Right ventricle myocardium superior (tissue), 1 donor: Measurements from ENCODE around the gene MCFD2. TPM values are rescaled to one million over a fixed set of nuclear protein-coding genes. Genes with fewer than 3 reads are reported as not detected.
A peak's percentile ranks its signal among the peaks of the same experiment; 100 is the strongest.
"Not testable (repeated sequence)": the region's sequence is repeated elsewhere in the genome, so short reads cannot be mapped to it uniquely, and the experiment has no call there.

Source experiments
- ATAC-seq: fragments of 200-7000 bp; cut with Tn5 transposase; one replicate; pipeline ENCODE4 v1.9.1; 2020; ENCODE audit warnings: mild to moderate bottlenecking; ENCODE audit not compliant: poor library complexity
- DNase-seq: peaks from one replicate; pipeline ENCODE4 v3.0.0-alpha.2; 2020
- intact Hi-C: fragments of 100-400 bp; cut with DNase I; formaldehyde crosslinking; loops from one replicate; pipeline ENCODE4 v1.11.2; 2022
- total RNA-seq: library from RNA; stranded (reverse); fragmentation: NEBNext Ultra II Directional; extraction: Animal tissue kit (Norgen Biotek cat#: 25700); gene quantifications from one replicate; pipeline ENCODE4 v1.2.1, GENCODE V29; 2021
- donor health status: DM: no; HTN: yes; CAD: no; lungs with severe emphysema.

The MCFD2 gene
- total RNA-seq, 1 donor from 2014 or later, result 57.1 TPM

GRCh38 chr2:46879511-46879910 lies 36.1 kb downstream of the MCFD2 start:
- DNase-seq (no peak), ATAC-seq (no peak)
- intact Hi-C loops, result loop anchor here (5.0 kb wide), 1 partner anchor 77 kb away; no protein-coding TSS in a partner anchor

DNA sequence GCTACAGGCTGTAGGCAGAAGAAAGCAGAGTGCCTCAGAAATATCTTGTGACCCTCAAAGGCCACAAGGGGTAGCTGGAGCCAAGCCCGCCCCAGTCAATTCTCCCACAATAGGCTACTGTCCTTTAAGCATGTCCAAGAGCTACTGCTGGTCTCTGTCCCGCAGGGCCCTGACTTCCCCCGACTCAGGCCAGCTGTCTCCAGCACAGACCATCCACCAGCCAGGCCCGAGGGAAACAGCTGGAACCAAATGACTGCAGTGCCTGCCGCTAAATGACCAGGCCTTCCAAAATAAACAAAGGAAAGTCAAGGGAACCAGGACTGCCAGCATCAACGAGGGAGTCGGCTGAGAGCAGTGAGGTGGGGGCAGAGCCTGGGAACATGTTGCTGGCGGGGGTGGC lies 36.7 kb downstream of the MCFD2 start:
- peak; percentile 57 for ATAC-seq
- intact Hi-C loops, result loop anchor here (5.0 kb wide), 1 partner anchor 77 kb away; no protein-coding TSS in a partner anchor
- DNase-seq, result peak; percentile 82

DNA sequence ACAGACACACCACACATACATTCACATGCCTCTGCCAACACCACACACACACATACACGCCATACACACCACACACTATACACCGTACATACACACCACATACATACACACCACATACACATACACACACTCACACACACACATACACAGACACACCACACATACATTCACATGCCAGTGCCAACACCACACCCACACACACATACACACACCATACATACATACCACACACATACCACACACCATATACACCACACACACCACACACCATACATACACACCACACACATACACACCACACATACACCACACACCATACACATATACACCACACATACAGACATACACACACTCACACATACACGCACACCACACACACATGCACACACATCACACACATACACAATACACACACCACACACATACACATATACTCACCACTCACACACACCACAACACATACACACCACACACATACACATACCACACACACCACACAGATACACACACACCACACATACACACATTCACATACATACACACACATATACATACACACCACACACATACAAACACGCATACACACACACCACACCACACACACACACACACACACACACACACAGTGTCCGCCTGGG lies 37.2 kb downstream of the MCFD2 start:
- ATAC-seq, result no peak
- intact Hi-C loops, result loop anchor here (5.0 kb wide), 1 partner anchor 76 kb away; no protein-coding TSS in a partner anchor
- DNase-seq, result no peak

DNA sequence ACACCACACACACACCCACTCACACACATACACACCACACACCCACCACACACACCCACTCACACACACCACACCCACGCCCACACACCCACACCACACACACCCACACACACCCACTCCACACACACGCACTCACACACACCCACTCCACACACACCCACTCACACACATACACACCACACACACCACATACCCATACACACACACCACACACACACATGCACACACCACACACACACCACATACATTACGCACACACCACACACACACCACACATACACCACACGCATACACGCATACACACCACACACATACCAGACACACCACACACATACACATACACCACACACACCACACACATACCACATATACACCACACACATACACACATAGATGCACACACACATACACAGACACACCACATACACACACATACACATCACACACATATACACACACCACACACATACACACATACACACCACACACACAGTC lies 37.9 kb downstream of the MCFD2 start:
- ATAC-seq, result no peak
- no peak for DNase-seq
- intact Hi-C loops, result loop anchor here (5.0 kb wide), 1 partner anchor 75 kb away; no protein-coding TSS in a partner anchor

DNA sequence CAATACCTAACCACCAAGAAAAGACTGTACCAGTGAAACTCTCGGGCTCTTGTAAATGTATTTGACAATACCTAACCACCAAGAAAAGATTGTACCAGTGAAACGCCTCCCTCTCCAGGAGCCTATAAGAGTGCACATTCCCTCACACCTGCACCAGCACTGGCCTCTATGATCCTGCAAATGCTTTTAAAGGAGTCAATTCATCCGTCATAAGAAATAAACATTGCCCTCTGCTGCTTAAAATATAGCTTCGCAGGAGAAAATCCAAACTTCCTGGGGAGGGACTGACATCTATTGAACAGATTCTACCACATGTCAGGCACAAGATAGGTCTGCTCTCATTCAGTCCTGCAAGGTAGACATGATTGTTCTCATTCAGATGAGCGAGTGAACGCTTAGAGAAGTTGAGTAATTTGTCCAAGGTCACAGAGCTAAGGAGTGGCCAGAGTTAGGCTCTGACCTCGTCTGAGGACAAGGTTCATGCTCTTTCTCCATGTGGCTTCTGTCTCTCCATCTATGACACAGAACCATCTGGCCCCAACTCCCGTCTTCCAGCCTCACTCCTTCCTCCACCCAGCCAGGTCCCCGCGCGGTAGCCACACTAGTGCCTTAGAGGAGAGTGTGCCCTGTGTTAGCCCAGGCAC lies 38.7 kb downstream of the MCFD2 start:
- intact Hi-C loops, result loop anchor here (5.0 kb wide), 1 partner anchor 75 kb away; no protein-coding TSS in a partner anchor
- ATAC-seq (peak; percentile 69), DNase-seq (no peak)

DNA sequence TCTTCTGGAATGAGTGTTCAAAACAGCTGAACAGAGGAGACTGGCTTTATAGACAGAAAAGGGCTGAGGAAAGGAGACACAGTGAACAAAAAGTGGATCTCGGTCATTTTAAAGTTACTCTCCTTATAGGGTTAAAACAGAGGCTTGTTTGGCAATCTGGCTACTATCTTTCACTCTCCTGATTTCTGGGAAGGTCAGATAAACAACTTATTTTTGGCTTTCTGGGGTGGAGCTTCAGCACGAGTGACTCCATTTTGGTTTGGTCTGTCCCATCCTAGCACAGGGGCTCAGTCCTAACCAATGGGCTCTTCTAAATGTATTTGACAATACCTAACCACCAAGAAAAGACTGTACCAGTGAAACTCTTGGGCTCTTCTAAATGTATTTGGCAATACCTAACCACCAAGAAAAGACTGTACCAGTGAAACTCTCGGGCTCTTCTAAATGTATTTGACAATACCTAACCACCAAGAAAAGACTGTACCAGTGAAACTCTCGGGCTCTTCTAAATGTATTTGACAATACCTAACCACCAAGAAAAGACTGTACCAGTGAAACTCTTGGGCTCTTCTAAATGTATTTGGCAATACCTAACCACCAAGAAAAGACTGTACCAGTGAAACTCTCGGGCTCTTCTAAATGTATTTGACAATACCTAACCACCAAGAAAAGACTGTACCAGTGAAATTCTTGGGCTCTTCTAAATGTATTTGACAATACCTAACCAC lies 39.5 kb downstream of the MCFD2 start:
- intact Hi-C loops, result loop anchor here (5.0 kb wide), 1 partner anchor 74 kb away; no protein-coding TSS in a partner anchor
- not testable (repeated sequence) for ATAC-seq

GRCh38 chr2:46875226-46875899 lies 40.2 kb downstream of the MCFD2 start:
- no peak for DNase-seq

More for the DNA sequence above, 39.5 kb downstream of the MCFD2 start:
- not testable (repeated sequence) for DNase-seq

DNA sequence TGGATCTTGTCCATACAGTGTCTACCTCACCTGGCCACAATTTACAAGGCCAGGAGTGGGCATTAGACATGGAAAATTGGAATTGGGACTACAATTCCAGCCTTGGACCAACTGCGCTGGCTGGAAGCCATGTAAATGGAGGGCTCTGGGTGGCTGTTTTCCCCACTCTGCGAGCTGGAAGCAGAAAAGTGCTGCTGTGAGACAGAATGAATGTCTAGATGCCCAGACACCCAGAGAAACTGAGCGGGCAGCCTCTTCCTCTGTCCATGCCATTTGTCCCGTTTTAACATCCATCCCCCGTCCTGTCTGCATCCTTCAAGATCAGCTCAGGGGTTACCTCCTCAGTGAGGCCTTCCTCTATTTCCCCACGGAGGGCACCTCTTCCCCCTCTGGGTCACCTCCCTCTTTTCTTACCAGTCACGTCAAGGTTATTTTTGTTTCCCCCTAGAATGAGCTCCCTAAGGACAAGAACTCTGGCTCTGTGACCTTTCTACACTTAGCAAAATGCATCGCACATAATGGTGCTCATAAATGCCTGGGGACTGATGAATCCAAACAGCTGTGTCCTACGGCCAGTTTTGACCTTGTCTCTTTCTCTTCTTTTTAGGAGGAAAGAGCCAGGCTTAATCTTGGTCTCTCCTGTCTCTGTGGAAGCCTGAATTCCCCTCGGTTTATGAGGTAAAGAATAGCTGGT lies 41.2 kb downstream of the MCFD2 start:
- ATAC-seq (no peak), DNase-seq (no peak)
- intact Hi-C loops, result no loop called here

More at GRCh38 chr2:46875226-46875899, 40.2 kb downstream of the MCFD2 start:
- intact Hi-C loops, result loop anchor here (5.0 kb wide), 1 partner anchor 73 kb away; no protein-coding TSS in a partner anchor
- no peak for ATAC-seq

DNA sequence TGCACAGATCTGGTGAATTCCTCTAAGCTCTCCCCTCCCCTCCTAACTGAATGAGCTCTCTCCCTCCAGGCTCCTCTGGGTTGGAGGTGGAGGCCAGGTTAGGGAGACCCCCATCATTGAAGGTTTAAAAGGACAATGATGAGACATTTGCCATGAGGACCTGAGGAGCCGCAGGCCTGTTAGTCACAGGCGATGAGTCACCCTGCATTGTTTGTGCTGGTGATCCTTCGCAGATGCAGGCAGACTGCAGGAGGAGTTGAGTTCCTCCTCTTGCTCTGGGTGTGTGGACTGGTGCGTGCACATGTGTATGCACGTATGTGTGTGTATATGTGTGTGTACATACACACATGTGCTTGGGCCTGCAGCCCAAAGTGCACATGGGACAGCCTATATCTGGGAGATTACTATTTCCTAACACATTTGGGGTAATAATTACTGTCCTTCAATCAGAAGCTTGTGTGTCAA lies 42.0 kb downstream of the MCFD2 start:
- DNase-seq (peak; percentile 60), ATAC-seq (peak; percentile 28)
- intact Hi-C loops, result no loop called here

DNA sequence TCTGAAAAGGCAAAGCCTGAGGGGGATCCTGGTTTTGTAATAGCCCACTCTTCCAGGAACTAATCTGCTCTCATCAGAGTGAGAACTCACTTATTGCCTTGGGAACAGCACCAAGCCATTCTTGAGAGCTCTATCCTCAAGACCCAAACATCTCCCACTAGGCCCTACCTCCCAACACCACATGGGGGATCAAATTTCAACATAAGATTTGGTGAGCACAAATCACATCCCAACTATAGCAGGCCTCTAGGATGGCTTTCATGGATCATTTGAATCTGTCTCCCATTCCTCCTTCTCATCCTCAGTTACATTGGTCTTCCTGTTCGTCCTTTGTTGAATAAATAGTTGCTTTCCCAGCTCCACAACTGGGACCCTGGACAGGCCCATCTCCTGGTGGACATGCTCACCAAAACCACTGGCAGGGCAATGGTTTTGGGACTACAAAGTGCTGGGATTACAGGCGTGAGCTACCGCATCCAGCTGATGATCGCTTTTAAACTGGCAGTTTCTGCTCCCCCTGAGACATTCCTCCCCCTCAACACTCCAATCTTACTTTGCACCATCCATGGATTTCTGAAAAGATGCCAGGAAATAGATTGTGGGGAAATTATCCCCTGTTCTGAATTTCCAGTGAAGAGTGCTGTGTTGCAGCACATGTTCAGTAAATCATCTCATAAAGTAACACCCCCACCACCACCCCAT lies 42.6 kb downstream of the MCFD2 start:
- intact Hi-C loops, result no loop called here
- no peak for DNase-seq
- ATAC-seq, result no peak

DNA sequence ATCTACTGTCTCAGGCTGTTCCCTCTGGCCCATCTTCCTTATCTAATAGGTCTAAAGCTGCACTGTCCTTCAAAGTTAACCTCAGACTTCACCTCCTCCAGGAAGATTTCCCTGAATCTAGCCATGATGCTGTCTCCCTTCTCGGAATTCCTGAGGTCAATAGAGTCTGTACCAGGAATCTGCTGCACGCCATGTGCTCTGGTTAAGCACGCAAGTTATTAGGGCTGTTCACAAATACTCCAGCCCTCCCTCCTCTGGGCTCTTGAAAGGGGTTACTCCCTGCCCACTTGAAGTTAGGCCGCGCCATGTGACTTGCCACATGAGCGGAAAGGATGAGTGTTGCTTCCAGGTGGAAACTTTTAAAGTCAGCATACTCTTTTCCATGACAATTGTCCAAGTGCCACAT lies 43.6 kb downstream of the MCFD2 start:
- intact Hi-C loops, result no loop called here
- DNase-seq (no peak), ATAC-seq (no peak)

DNA sequence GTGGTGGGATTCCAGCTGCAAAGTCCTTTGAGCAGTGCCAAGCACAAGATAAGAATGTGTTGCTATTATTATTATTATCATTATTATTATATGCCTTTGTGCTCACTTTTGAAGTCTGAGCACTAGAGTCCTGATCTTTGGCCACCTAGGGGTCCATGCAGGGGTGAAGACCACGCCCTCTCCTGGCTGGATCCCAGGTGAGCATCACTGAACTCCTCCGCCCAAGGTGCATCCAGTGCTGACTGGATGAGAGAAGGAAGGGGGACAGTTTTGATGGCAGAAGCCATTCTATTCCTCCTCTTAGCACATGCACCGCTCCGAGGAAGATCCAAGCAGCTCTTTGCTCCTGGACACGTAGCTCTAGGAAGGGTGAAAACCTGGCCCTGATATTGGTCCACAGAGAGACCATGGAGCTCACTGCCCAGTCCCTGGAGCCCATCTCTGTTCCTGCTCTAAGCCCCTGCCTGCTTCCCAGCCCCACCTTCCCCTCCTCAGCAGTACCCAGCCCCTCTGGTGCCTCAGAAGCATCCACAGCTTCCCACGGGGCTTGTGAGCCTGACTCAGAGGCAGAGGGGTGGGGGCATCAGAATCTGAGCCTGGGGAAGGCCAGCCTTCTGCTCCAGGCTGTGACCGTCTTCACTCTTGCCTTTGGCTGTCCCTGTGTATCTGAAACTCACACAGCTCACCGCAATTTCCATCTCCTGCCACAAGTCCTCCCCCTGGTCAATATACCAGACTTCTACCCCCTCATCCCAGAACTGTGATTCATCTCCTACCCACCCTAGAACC lies 45.4 kb downstream of the MCFD2 start:
- intact Hi-C loops, result no loop called here
- no peak for ATAC-seq

DNA sequence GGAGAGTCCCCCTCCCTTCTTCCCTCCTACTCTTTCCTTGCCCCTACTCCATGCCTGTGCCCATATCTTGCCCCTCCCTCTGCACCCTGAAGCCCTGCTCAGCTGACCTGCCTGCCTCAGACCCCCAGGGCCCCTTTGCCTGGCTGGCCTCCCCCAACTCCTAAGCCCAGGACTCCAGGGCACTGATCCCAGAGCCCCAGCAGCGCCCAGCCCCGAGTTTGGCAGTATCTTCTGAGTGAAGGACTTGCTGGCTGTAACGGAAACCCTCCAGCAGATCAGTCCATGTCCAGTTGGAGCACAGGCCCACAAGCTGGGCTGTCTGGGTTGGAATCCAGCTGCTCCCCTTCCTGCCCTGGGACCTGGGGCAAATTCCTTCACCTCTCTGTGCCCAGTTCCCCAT lies 46.0 kb downstream of the MCFD2 start:
- intact Hi-C loops, result no loop called here
- peak; percentile 19 for ATAC-seq
- DNase-seq, result no peak

More for the DNA sequence above, 45.4 kb downstream of the MCFD2 start:
- no peak for DNase-seq

DNA sequence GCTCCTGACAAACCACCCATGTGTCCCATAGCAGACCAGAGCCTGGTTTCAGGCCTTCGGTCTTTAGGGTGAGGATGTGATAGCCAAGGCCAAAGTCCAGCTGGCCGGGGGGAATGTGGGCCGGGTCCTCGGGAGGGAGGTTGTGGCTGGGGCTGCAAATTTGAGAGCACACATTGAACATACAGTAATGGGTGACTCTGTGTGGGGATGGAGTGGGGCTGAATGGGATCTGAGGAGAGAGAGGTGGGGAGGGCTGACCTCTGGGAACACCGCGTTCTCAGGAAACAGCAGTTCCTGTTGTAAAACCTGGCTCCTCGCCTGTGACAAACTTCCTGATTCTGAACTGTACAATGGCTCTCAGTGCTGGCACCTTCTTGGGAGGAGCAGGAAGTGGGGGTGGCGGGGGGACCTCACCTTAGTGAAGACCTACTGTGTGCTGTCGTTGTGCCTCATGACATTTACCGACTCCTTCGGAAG lies 48.8 kb downstream of the MCFD2 start:
- intact Hi-C loops, result no loop called here
- ATAC-seq (peak; percentile 67), DNase-seq (peak; percentile 65)

- ATAC-seq (no peak), DNase-seq (peak; percentile 31)
- intact Hi-C loops, result no loop called here
Measured at GRCh38 chr2:46865181-46865970, 50.2 kb downstream of the MCFD2 start.

- intact Hi-C loops, result no loop called here
- no peak for DNase-seq
- ATAC-seq, result no peak
Measured at GRCh38 chr2:46863882-46864281, 51.7 kb downstream of the MCFD2 start.
